Measurements from ENCODE around the gene MYCBPAP.

The MYCBPAP gene

GRCh38 chr17:50544516-50544915 is 36.3 kb downstream of the MYCBPAP start:
- no peak for TF ChIP-seq EZH2phosphoT487 (IDR thresholded peaks at IDR 0.05; ENCODE audit: low read depth)
- TF ChIP-seq CTCF (IDR thresholded peaks at IDR 0.05; ENCODE audit: low read depth, low read length), result no peak

GRCh38 chr17:50545311-50545710 is 37.1 kb downstream of the MYCBPAP start:
- Histone ChIP-seq H3K27me3 (ENCODE audit: low read depth, low read length) (peaks cover 15% of the 10 kb centered on the region; the same call in 1 of the 2 replicates), H3K4me1 (ENCODE audit: low read length) (peaks cover 14% of the 10 kb centered on the region), H3K4me2 (ENCODE audit: low read length) (no peak overlapping the region), H3K9me3 (ENCODE audit: insufficient read depth, low read length) (no peaks in the 10 kb centered on the region), H3K79me2 (ENCODE audit: low read length) (no peaks in the 10 kb centered on the region), H3K27ac (ENCODE audit: low read length) (no peak overlapping the region), H3K4me3 (ENCODE audit: low read length) (no peak overlapping the region), H3K9ac (ENCODE audit: low read length) (no peak overlapping the region), H2AFZ (ENCODE audit: low read depth, low read length) (no peak overlapping the region), H3K36me3 (replicated peaks; ENCODE audit: low read depth, low read length) (no peaks in the 10 kb centered on the region), H4K20me1 (ENCODE audit: insufficient read depth, low read length) (no peaks in the 10 kb centered on the region)
- TF ChIP-seq CTCF (IDR thresholded peaks at IDR 0.05; ENCODE audit: low read depth, low read length) (no peak), EZH2phosphoT487 (IDR thresholded peaks at IDR 0.05; ENCODE audit: low read depth) (no peak)

More at GRCh38 chr17:50544516-50544915, 36.3 kb downstream of the MYCBPAP start:
- no peaks in the 10 kb centered on the region for H3K9me3 ChIP-seq (ENCODE audit: insufficient read depth, low read length)
- H3K4me3 ChIP-seq (ENCODE audit: low read length), result no peak overlapping the region
- no peak overlapping the region for H3K9ac ChIP-seq (ENCODE audit: low read length)
- no peak overlapping the region for H3K27ac ChIP-seq (ENCODE audit: low read length)
- H4K20me1 ChIP-seq (ENCODE audit: insufficient read depth, low read length), result no peaks in the 10 kb centered on the region
- H3K4me2 ChIP-seq (ENCODE audit: low read length), result no peak overlapping the region
- no peaks in the 10 kb centered on the region for H3K36me3 ChIP-seq (replicated peaks; ENCODE audit: low read depth, low read length)
- peaks cover 15% of the 10 kb centered on the region; the same call in 1 of the 2 replicates for H3K27me3 ChIP-seq (ENCODE audit: low read depth, low read length)
- no peak overlapping the region for H2AFZ ChIP-seq (ENCODE audit: low read depth, low read length)
- no peaks in the 10 kb centered on the region for H3K79me2 ChIP-seq (ENCODE audit: low read length)
- H3K4me1 ChIP-seq (ENCODE audit: low read length), result peaks cover 14% of the 10 kb centered on the region

- Histone ChIP-seq H3K9ac (ENCODE audit: low read length) (no peak overlapping the region), H3K27me3 (ENCODE audit: low read depth, low read length) (peaks cover 15% of the 10 kb centered on the region; the same call in 1 of the 2 replicates), H3K4me3 (ENCODE audit: low read length) (peak overlapping the region; percentile 89; the same call in 1 of the 2 replicates), H3K79me2 (ENCODE audit: low read length) (no peaks in the 10 kb centered on the region), H3K36me3 (replicated peaks; ENCODE audit: low read depth, low read length) (no peaks in the 10 kb centered on the region), H3K4me1 (ENCODE audit: low read length) (peaks cover 18% of the 10 kb centered on the region), H2AFZ (ENCODE audit: low read depth, low read length) (no peak overlapping the region), H3K27ac (ENCODE audit: low read length) (no peak overlapping the region), H3K9me3 (ENCODE audit: insufficient read depth, low read length) (no peaks in the 10 kb centered on the region), H4K20me1 (ENCODE audit: insufficient read depth, low read length) (no peaks in the 10 kb centered on the region), H3K4me2 (ENCODE audit: low read length) (peak overlapping the region; percentile 21; the same call in 1 of the 2 replicates)
- no peak for TF ChIP-seq EZH2phosphoT487 (IDR thresholded peaks at IDR 0.05; ENCODE audit: low read depth)
Measured at GRCh38 chr17:50546701-50547034, 38.4 kb downstream of the MYCBPAP start.

GRCh38 chr17:50547035-50547735 is 38.9 kb downstream of the MYCBPAP start, which contains the start of gene SPATA20:
SPATA20 (plus strand) TSS chr17:50547174; CDS start chr17:50547209, 35 bp downstream.
- TF ChIP-seq CTCF (IDR thresholded peaks at IDR 0.05; ENCODE audit: low read depth, low read length), result peak; percentile 91
- no peak for TF ChIP-seq EZH2phosphoT487 (IDR thresholded peaks at IDR 0.05; ENCODE audit: low read depth)
- Histone ChIP-seq H3K9ac (ENCODE audit: low read length) (peak within 1 kb of the TSS; percentile 82), H3K79me2 (ENCODE audit: low read length) (no peaks in the 10 kb centered on the region), H3K4me3 (ENCODE audit: low read length) (peak within 1 kb of the TSS; percentile 89), H3K9me3 (ENCODE audit: insufficient read depth, low read length) (no peaks in the 10 kb centered on the region), H2AFZ (ENCODE audit: low read depth, low read length) (peak within 1 kb of the TSS; percentile 74; the same call in 1 of the 2 replicates), H3K36me3 (replicated peaks; ENCODE audit: low read depth, low read length) (no peaks in the 10 kb centered on the region), H3K27ac (ENCODE audit: low read length) (no peak within 1 kb of the TSS), H4K20me1 (ENCODE audit: insufficient read depth, low read length) (no peaks in the 10 kb centered on the region), H3K4me2 (ENCODE audit: low read length) (peak within 1 kb of the TSS; percentile 93), H3K4me1 (ENCODE audit: low read length) (peaks cover 21% of the 10 kb centered on the region), H3K27me3 (ENCODE audit: low read depth, low read length) (peaks cover 15% of the 10 kb centered on the region; the same call in 1 of the 2 replicates)
